OCI-LY7 (cell line): ENCODE measurements around the gene HINT3. TPM values are rescaled to one million over a fixed set of nuclear protein-coding genes. Genes with fewer than 3 reads are reported as not detected.

Experiments
- BruUV-seq: library from RNA; stranded (reverse); fragments of 400-500 nt; replicated peaks from 2 replicates; lab custom pipeline; 2021; lab: Mats Ljungman, UMichigan
- CTCF ChIA-PET: fragments of 300-600 bp; sonication (Branson Sonifier 250); formaldehyde crosslinking; loops from one replicate; lab custom pipeline; 2022; ENCODE audit warnings: antibody characterized with exemption; ENCODE audit not compliant: unreplicated experiment; lab: Charles Lee
- POLR2A ChIA-PET: fragments of 300-600 bp; sonication (Branson Sonifier 250); formaldehyde crosslinking; loops from one replicate; lab custom pipeline; 2022; ENCODE audit warnings: antibody characterized with exemption; lab: Charles Lee
- DNase-seq: peaks from one replicate; pipeline ENCODE4 v3.0.0-alpha.2; 2015; ENCODE audit warnings: low spot score
- H2AFZ ChIP-seq: fragments of 200-600 bp; sonication (generic), shearing (Covaris generic); 2 replicates; pipeline ENCODE4 v1.6.1; 2014; ENCODE audit warnings: mild to moderate bottlenecking, antibody characterized with exemption, low read length, moderate library complexity
- H3K27ac ChIP-seq: fragments of 200-600 bp; sonication (generic); 2 replicates; pipeline ENCODE4 v1.5.1; 2014; ENCODE audit warnings: mixed run types, low read depth, mild to moderate bottlenecking, moderate library complexity, low read length, inconsistent platforms; ENCODE audit not compliant: poor library complexity, severe bottlenecking
- H3K36me3 ChIP-seq: fragments of 200-600 bp; sonication (generic); 2 replicates; pipeline ENCODE4 v1.6.1; 2014; ENCODE audit warnings: mild to moderate bottlenecking, antibody characterized with exemption, low read length, moderate library complexity, mixed read lengths; ENCODE audit not compliant: insufficient read depth
- H3K4me1 ChIP-seq: fragments of 200-600 bp; sonication (generic); 2 replicates; pipeline ENCODE4 v1.5.1; 2014; ENCODE audit warnings: mild to moderate bottlenecking, low read length; ENCODE audit not compliant: insufficient read depth, poor library complexity, severe bottlenecking
- H3K4me2 ChIP-seq: fragments of 200-600 bp; sonication (generic); 2 replicates; pipeline ENCODE4 v1.6.1; 2014; ENCODE audit warnings: mild to moderate bottlenecking, low read length
- H3K4me3 ChIP-seq: fragments of 200-600 bp; sonication (generic); 2 replicates; pipeline ENCODE4 v1.5.1; 2014; ENCODE audit warnings: mild to moderate bottlenecking, low read depth, low read length; ENCODE audit not compliant: poor library complexity, severe bottlenecking
- H3K79me2 ChIP-seq: fragments of 200-600 bp; sonication (generic); 2 replicates; pipeline ENCODE4 v1.6.1; 2016; ENCODE audit warnings: low read depth, mild to moderate bottlenecking, low read length, moderate library complexity, mixed read lengths; ENCODE audit not compliant: insufficient read depth
- H3K9me2 ChIP-seq: fragments of 200-600 bp; sonication (generic); 2 replicates; pipeline ENCODE4 v1.6.1; 2016; ENCODE audit warnings: mild to moderate bottlenecking, low read length, mixed read lengths; ENCODE audit not compliant: insufficient read depth
- H3K9me3 ChIP-seq: fragments of 200-600 bp; sonication (generic); 2 replicates; pipeline ENCODE4 v1.6.1; 2014; ENCODE audit warnings: mild to moderate bottlenecking, mixed run types, low read length, mixed read lengths
- H4K20me1 ChIP-seq: fragments of 200-600 bp; sonication (generic); 2 replicates; pipeline ENCODE4 v1.6.1; 2014; ENCODE audit warnings: mild to moderate bottlenecking, antibody characterized with exemption, low read length, moderate library complexity, mixed read lengths; ENCODE audit not compliant: insufficient read depth
- CTCF ChIP-seq: fragments of 200-600 bp; sonication (generic); conservative IDR thresholded peaks from 2 replicates; pipeline ENCODE4 v1.5.1; 2014; ENCODE audit warnings: mild to moderate bottlenecking, antibody characterized with exemption, low read length, moderate library complexity, mixed read lengths
- EZH2phosphoT487 ChIP-seq: fragments of 200-600 bp; sonication (generic); IDR thresholded peaks from 2 replicates; pipeline ENCODE4 v1.6.1; 2018; ENCODE audit warnings: low read depth, borderline replicate concordance, mild to moderate bottlenecking, mixed run types, antibody characterized with exemption, low read length, moderate library complexity, mixed read lengths
- intact Hi-C: fragments of 100-400 bp; cut with micrococcal nuclease; formaldehyde crosslinking; loops from one replicate; pipeline ENCODE4 v1.10.0; 2022; ENCODE audit not compliant: unreplicated experiment
- total RNA-seq, 2 experiments: library from RNA; depleted of rRNA in 1 of 2; stranded (reverse); fragments of >200 nt in 1 of 2; shearing (Covaris generic) in 1 of 2; gene quantifications; 2 replicates each; pipeline ENCODE4 v1.2.3, GENCODE V29; 2014 to 2022

HINT3 gene
- total RNA-seq, 2 experiments from 2014 or later, result 10.4 to 10.6 TPM

DNA sequence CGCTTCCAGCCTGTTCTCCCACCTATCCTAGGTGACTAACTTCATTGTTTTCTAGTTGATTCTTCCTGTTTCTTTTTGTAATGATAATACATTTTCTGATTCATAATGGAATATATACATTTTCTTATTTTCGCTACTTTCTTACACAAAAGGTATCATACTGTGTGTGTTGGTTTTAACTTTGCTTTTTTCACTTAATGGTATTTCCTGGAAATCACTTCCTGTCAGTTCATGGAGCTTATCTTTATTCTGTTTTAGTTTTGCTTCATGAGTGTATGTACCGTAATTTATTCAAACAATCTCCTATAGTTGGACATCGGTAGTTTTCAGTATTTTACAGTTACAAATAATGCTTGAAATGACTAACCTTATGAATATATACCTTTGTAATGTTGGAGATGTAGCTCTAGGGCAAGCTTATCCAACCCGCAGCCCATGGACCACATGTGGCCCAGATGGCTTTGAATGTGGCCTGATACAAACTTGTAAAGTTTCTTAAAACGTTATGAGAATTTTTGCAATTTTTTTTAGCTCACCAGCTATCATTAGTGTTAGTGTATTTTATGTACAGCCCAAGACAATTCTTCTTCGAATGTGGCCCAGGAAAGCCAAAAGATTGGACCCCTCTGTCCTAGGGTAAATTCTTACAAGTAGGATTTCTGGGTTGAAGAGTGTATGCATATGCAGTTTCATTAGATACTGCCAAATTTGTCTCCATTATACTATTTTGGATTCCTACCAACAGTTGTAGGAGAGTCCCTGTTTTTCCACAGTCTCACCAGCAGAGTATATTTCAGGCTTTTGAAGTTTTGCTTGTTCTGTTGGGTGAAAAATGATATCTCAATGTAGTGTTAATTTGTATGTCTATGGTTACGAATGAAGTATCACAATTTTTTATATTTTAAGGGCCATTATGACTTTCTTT is 46.4 kb downstream of the HINT3 start:
- Histone ChIP-seq H4K20me1 (no peaks in the 10 kb centered on the region), H2AFZ (no peak overlapping the region), H3K4me2 (no peak overlapping the region), H3K4me3 (no peak overlapping the region), H3K9me3 (no peaks in the 10 kb centered on the region), H3K27ac (no peak overlapping the region), H3K79me2 (no peaks in the 10 kb centered on the region), H3K4me1 (no peaks in the 10 kb centered on the region), H3K9me2 (no peaks in the 10 kb centered on the region), H3K36me3 (peaks cover 79% of the 10 kb centered on the region)
- BruUV-seq, result no TSS peak
- ChIA-PET POLR2A (interaction anchor here (1.5 kb wide), 1 partner anchor 16 kb away, joined by 5 read pairs; the partner anchor contains the start of gene TRMT11), CTCF (interaction anchor here (0.8 kb wide), 1 partner anchor 16 kb away, joined by 3 read pairs; no protein-coding TSS in a partner anchor)
- DNase-seq, result no peak
- intact Hi-C loops, result no loop called here
- TF ChIP-seq EZH2phosphoT487 (no peak), CTCF (no peak)

DNA sequence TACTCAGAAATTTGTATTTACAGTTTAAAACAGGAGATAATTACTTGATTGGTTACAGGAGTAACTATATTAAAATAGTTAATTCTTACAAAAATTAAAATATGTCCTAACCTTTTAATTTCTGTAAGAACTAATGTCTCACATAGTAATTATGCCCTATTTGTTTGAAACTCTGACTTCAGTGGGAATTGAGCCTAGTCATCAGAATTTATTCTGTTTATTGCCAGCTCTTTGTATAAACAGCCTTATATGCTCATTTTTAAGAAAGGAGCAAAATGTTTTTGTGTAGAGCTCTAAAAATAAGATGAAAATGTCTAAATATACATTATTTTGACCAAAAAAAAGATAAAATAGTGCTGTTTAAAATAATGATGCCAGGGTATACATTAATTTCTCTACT is 51.2 kb downstream of the HINT3 start:
- Histone ChIP-seq H3K9me2 (no peaks in the 10 kb centered on the region), H3K4me1 (no peaks in the 10 kb centered on the region), H3K4me3 (no peak overlapping the region), H4K20me1 (no peaks in the 10 kb centered on the region), H3K9me3 (no peaks in the 10 kb centered on the region), H3K36me3 (peaks cover 73% of the 10 kb centered on the region), H3K79me2 (no peaks in the 10 kb centered on the region), H2AFZ (no peak overlapping the region), H3K4me2 (no peak overlapping the region), H3K27ac (no peak overlapping the region)
- intact Hi-C loops, result no loop called here
- ChIA-PET POLR2A (interaction anchor here (0.7 to 2.1 kb wide), 3 partner anchors 10 to 16 kb away, joined by 3 to 5 read pairs (median 3); no protein-coding TSS in a partner anchor), CTCF (no interaction called here)
- no TSS peak for BruUV-seq
- no peak for TF ChIP-seq EZH2phosphoT487
- no peak for TF ChIP-seq CTCF
- no peak for DNase-seq

GRCh38 chr6:126010040-126010439 is 53.5 kb downstream of the HINT3 start:
- H3K4me2 ChIP-seq, result no peak overlapping the region

More at GRCh38 chr6:126010040-126010439, 53.5 kb downstream of the HINT3 start:
- Histone ChIP-seq H4K20me1 (no peaks in the 10 kb centered on the region), H3K79me2 (no peaks in the 10 kb centered on the region), H3K9me2 (no peaks in the 10 kb centered on the region), H3K27ac (no peak overlapping the region), H3K36me3 (peaks cover 73% of the 10 kb centered on the region), H3K4me3 (no peak overlapping the region), H2AFZ (no peak overlapping the region), H3K9me3 (no peaks in the 10 kb centered on the region), H3K4me1 (no peaks in the 10 kb centered on the region)
- ChIA-PET POLR2A (interaction anchor here (1.0 kb wide), 1 partner anchor 79 kb away, joined by 3 read pairs; no protein-coding TSS in a partner anchor), CTCF (no interaction called here)
- TF ChIP-seq EZH2phosphoT487, result no peak
- TF ChIP-seq CTCF, result no peak
- intact Hi-C loops, result no loop called here
- no TSS peak for BruUV-seq
- DNase-seq, result no peak
